ENCODE measurements around the gene ACSM5. TPM values are rescaled to one million over a fixed set of nuclear protein-coding genes. Genes with fewer than 3 reads are reported as not detected.

The ACSM5 gene
- total and polyA plus RNA-seq, 2 experiments from 2014 or later = 5.5 to 8.9 TPM

- H3K9me3 ChIP-seq (ENCODE audit: low read depth) = no peaks in the 10 kb centered on the region
- no peaks in the 10 kb centered on the region for H3K36me3 ChIP-seq (replicated peaks; ENCODE audit: insufficient read depth, low read depth)
- H4K20me1 ChIP-seq (ENCODE audit: insufficient read depth, poor library complexity, severe bottlenecking) = no peaks in the 10 kb centered on the region
- H3K4me1 ChIP-seq (ENCODE audit: insufficient read depth) = no peaks in the 10 kb centered on the region
- TF ChIP-seq EZH2 (IDR thresholded peaks at IDR 0.05; ENCODE audit: borderline replicate concordance) (no peak), CTCF (IDR thresholded peaks at IDR 0.05; ENCODE audit: poor library complexity) (no peak), EZH2phosphoT487 (IDR thresholded peaks at IDR 0.05; ENCODE audit: low read depth, severe bottlenecking, unreplicated experiment) (no peak)
- no peaks in the 10 kb centered on the region for H3K9me2 ChIP-seq (replicated peaks; ENCODE audit: insufficient read depth)
- 44% methylated on average over 1 of the region's 1 CpG for WGBS (ENCODE audit: low lambda C conversion rate, missing lambda C conversion rate)
- H3K27me3 ChIP-seq = no peaks in the 10 kb centered on the region
- no peaks in the 10 kb centered on the region for H3K79me2 ChIP-seq
- H3K27ac ChIP-seq = no peak overlapping the region
- H3K4me2 ChIP-seq = no peak overlapping the region
- no peak overlapping the region for H2AFZ ChIP-seq
- DNase-seq (ENCODE audit: low spot score) = no peak
- no peak overlapping the region for H3K4me3 ChIP-seq
Measured at GRCh38 chr16:20485408-20485807, 76.1 kb downstream of the ACSM5 start.

Other genes starting within 250 kb of the ACSM5 start
- 14.7 and 24.8 TPM in 2 replicates for gene GP2, start 82.0 kb upstream of the ACSM5 start, total RNA-seq
- 17.2 and 34.6 TPM in 2 replicates for gene GP2, start 82.0 kb upstream of the ACSM5 start, polyA plus RNA-seq
- not detected in 2 replicates for gene UMOD, start 56.8 kb upstream of the ACSM5 start, total RNA-seq
- gene UMOD, start 56.8 kb upstream of the ACSM5 start, polyA plus RNA-seq = not detected in 2 replicates
- gene PDILT, start 4.8 kb upstream of the ACSM5 start, total RNA-seq = not detected in 2 replicates
- gene PDILT, start 4.8 kb upstream of the ACSM5 start, polyA plus RNA-seq = not detected in 2 replicates
- 25.5 and 27.6 TPM in 2 replicates for gene ACSM2A, start 42.0 kb downstream of the ACSM5 start, total RNA-seq
- 22.0 and 33.5 TPM in 2 replicates for gene ACSM2A, start 42.0 kb downstream of the ACSM5 start, polyA plus RNA-seq
- gene ACSM2B, start 166.8 kb downstream of the ACSM5 start, total RNA-seq = 32.5 and 32.7 TPM in 2 replicates
- gene ACSM2B, start 166.8 kb downstream of the ACSM5 start, polyA plus RNA-seq = 23.9 and 43.6 TPM in 2 replicates

Data from hepatocyte (in vitro differentiated cells).